Testis (tissue), 3 donors: ENCODE measurements around the gene WT1. TPM values are rescaled to one million over a fixed set of nuclear protein-coding genes. Genes with fewer than 3 reads are reported as not detected.
A peak's percentile ranks its signal among the peaks of the same experiment; 100 is the strongest.

Experiments used
- DNase-seq: peaks from one replicate; pipeline ENCODE4 v3.0.0-alpha.2; 2019
- H3K27ac ChIP-seq, 2 donors: fragments of 200-600 bp; sonication (generic); one replicate each; pipeline ENCODE4 v1.5.1; 2019
- H3K27me3 ChIP-seq: fragments of 200-600 bp; sonication (generic); one replicate; pipeline ENCODE4 v1.5.1; 2019
- H3K36me3 ChIP-seq: fragments of 200-600 bp; sonication (generic); one replicate; pipeline ENCODE4 v1.5.1; 2017; ENCODE audit warnings: low read depth; ENCODE audit errors: missing control alignments
- H3K4me1 ChIP-seq: fragments of 200-600 bp; sonication (generic); one replicate; pipeline ENCODE4 v1.5.1; 2019
- H3K4me3 ChIP-seq, 2 donors: fragments of 200-600 bp; sonication (generic); one replicate each; pipeline ENCODE4 v1.5.1; 2017 to 2019
- H3K9me3 ChIP-seq: fragments of 200-600 bp; sonication (generic); one replicate; pipeline ENCODE4 v1.5.1; 2017
- POLR2A ChIP-seq: fragments of 450-650 bp; IDR thresholded peaks from one replicate; pipeline ENCODE4 v1.6.1; 2017; ENCODE audit warnings: antibody characterized with exemption, mild to moderate bottlenecking, moderate library complexity
- WGBS, 2 donors: methylation state at CpG; one replicate each; pipeline ENCODE4 v1.1.5; 2018; 5-methylcytosine and 5-hydroxymethylcytosine counted together
- intact Hi-C: fragments of 100-400 bp; cut with DNase I; formaldehyde crosslinking; loops from one replicate; pipeline ENCODE4 v1.15.1; 2023; ENCODE audit warnings: low total_unique reads
- polyA plus RNA-seq: library from polyadenylated mRNA; stranded (reverse); fragments of 350-450 nt; fragmentation: Illumina TruSeq; extraction: RNeasy Lipid Tissue Mini Kit (QIAGEN cat#74804); gene quantifications from one replicate; pipeline ENCODE4 v1.2.3, GENCODE V29; 2014; ENCODE audit warnings: low read depth, low replicate concordance; ENCODE audit not compliant: insufficient read depth
- total RNA-seq, 2 donors: library from RNA; depleted of rRNA; stranded (reverse); fragments of >200 nt; gene quantifications; one replicate each; pipeline ENCODE4 v1.2.3, GENCODE V29; 2016
- TF ChIP-seq, protein P1 (sequence below), 3 experiments: fragments of 450-650 bp in 2 of 3; fragments of 200-600 bp in 1 of 3; sonication (generic) in 1 of 3; IDR thresholded peaks; one replicate each; pipeline ENCODE4 v1.5.1; 2016 to 2019; ENCODE audit warnings: antibody characterized with exemption in 3 of 3, mild to moderate bottlenecking in 2 of 3, moderate library complexity in 1 of 3

Gene WT1
- total and polyA plus RNA-seq, 3 donors from 2014 or later, result 62.2 to 278 (median 189) TPM

- intact Hi-C loops, result no loop called here
- 59 to 66% methylated on average over 4 of the region's 4 CpGs for WGBS, 2 donors
- peak overlapping the region; percentile 30 to 31 for H3K27ac ChIP-seq
These were observed 40.2 kb downstream of the WT1 start for GRCh38 chr11:32395127-32395526.

DNA sequence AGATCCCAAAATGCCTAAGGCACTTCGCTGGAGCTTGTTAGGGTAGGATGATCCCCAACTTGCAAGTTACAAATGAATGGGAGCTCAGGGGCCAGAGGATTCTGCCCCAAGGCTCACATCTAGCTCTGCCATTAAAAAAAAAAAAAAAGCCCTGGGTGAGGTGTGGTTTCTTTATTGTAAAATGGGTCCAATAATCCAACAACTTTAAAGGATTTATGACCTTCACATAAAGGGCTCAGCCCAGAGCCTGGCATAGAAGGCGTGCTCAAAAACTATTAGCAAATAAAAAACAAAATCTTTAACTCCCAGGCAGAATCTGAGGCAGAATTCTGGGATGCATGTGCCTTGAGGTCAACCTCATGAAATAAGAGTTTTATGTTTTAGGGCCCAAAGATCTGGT lies 42.5 kb downstream of the WT1 start:
- Histone ChIP-seq H3K4me3 (no peak overlapping the region), H3K36me3 (no peaks in the 10 kb centered on the region), H3K27me3 (no peaks in the 10 kb centered on the region), H3K9me3 (no peaks in the 10 kb centered on the region), H3K4me1 (peaks cover 10% of the 10 kb centered on the region), H3K27ac (peak overlapping the region in 1 of 2 donors; percentile 30)
- DNase-seq, result no peak
- intact Hi-C loops, result no loop called here
- TF ChIP-seq, protein P1, sequence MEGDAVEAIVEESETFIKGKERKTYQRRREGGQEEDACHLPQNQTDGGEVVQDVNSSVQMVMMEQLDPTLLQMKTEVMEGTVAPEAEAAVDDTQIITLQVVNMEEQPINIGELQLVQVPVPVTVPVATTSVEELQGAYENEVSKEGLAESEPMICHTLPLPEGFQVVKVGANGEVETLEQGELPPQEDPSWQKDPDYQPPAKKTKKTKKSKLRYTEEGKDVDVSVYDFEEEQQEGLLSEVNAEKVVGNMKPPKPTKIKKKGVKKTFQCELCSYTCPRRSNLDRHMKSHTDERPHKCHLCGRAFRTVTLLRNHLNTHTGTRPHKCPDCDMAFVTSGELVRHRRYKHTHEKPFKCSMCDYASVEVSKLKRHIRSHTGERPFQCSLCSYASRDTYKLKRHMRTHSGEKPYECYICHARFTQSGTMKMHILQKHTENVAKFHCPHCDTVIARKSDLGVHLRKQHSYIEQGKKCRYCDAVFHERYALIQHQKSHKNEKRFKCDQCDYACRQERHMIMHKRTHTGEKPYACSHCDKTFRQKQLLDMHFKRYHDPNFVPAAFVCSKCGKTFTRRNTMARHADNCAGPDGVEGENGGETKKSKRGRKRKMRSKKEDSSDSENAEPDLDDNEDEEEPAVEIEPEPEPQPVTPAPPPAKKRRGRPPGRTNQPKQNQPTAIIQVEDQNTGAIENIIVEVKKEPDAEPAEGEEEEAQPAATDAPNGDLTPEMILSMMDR (IDR thresholded peaks at IDR 0.05), result no peak
- WGBS, 2 donors, result 87 to 96% methylated on average over 2 of the region's 2 CpGs

More at GRCh38 chr11:32395127-32395526, 40.2 kb downstream of the WT1 start:
- H3K4me1 ChIP-seq, result peaks cover 16% of the 10 kb centered on the region
- no peaks in the 10 kb centered on the region for H3K27me3 ChIP-seq
- H3K4me3 ChIP-seq, result no peak overlapping the region
- H3K9me3 ChIP-seq, result no peaks in the 10 kb centered on the region
- TF ChIP-seq POLR2A, result no peak
- TF ChIP-seq, protein P1 (IDR thresholded peaks at IDR 0.05), result no peak
- DNase-seq, result no peak
- no peaks in the 10 kb centered on the region for H3K36me3 ChIP-seq

- Histone ChIP-seq H3K27ac (peak overlapping the region; percentile 30 to 44), H3K4me3 (no peak overlapping the region), H3K27me3 (no peaks in the 10 kb centered on the region), H3K36me3 (no peaks in the 10 kb centered on the region), H3K4me1 (peaks cover 8% of the 10 kb centered on the region), H3K9me3 (no peaks in the 10 kb centered on the region)
- no peak for DNase-seq
- TF ChIP-seq, protein P1 (IDR thresholded peaks at IDR 0.05), result no peak
- intact Hi-C loops, result no loop called here
- 86 to 88% methylated on average over 8 of the region's 8 CpGs for WGBS, 2 donors
These were observed 43.3 kb downstream of the WT1 start for GRCh38 chr11:32391956-32392553.

GRCh38 chr11:32391479-32391878 lies 43.9 kb downstream of the WT1 start:
- Histone ChIP-seq H3K4me1 (peaks cover 8% of the 10 kb centered on the region), H3K4me3 (no peak overlapping the region), H3K36me3 (no peaks in the 10 kb centered on the region), H3K27me3 (no peaks in the 10 kb centered on the region), H3K9me3 (no peaks in the 10 kb centered on the region), H3K27ac (peak overlapping the region in 1 of 2 donors; percentile 44)
- WGBS, 2 donors, result 72 to 80% methylated on average over 3 of the region's 3 CpGs
- TF ChIP-seq, protein P1 (IDR thresholded peaks at IDR 0.05), result no peak
- TF ChIP-seq POLR2A, result no peak
- intact Hi-C loops, result no loop called here
- no peak for DNase-seq

- peak overlapping the region in 1 of 2 donors; percentile 10 for H3K27ac ChIP-seq
- 62 to 88% methylated on average over 1 of the region's 1 CpG for WGBS, 2 donors
- intact Hi-C loops, result no loop called here
- no peaks in the 10 kb centered on the region for H3K27me3 ChIP-seq
- no peak overlapping the region for H3K4me3 ChIP-seq
- H3K9me3 ChIP-seq, result no peaks in the 10 kb centered on the region
- peaks cover 11% of the 10 kb centered on the region for H3K4me1 ChIP-seq
- no peaks in the 10 kb centered on the region for H3K36me3 ChIP-seq
- TF ChIP-seq POLR2A, result no peak
- TF ChIP-seq, protein P1 (IDR thresholded peaks at IDR 0.05), result no peak
- DNase-seq, result no peak
These were observed 44.6 kb downstream of the WT1 start for GRCh38 chr11:32390712-32391111.
